Stimulated activated naive CD4-positive, alpha-beta T cell (primary cell): Measurements from ENCODE around the gene CYB5R3.

Experiments
- DNase-seq, 6 experiments: peaks; one replicate each; lab custom pipeline; 2025; lab: John Stamatoyannopoulos, UW

Gene CYB5R3

GRCh38 chr22:42645938-42646568, 3.1 kb downstream of the CYB5R3 start:
- no peak for DNase-seq

GRCh38 chr22:42645341-42645937, 3.8 kb downstream of the CYB5R3 start:
- DNase-seq = no peak

- no peak for DNase-seq
These were observed 4.5 kb downstream of the CYB5R3 start for GRCh38 chr22:42644422-42645340.

GRCh38 chr22:42643634-42644421, 5.4 kb downstream of the CYB5R3 start:
- no peak for DNase-seq

- no peak for DNase-seq
These were observed 6.2 kb downstream of the CYB5R3 start for GRCh38 chr22:42642806-42643633.

DNA sequence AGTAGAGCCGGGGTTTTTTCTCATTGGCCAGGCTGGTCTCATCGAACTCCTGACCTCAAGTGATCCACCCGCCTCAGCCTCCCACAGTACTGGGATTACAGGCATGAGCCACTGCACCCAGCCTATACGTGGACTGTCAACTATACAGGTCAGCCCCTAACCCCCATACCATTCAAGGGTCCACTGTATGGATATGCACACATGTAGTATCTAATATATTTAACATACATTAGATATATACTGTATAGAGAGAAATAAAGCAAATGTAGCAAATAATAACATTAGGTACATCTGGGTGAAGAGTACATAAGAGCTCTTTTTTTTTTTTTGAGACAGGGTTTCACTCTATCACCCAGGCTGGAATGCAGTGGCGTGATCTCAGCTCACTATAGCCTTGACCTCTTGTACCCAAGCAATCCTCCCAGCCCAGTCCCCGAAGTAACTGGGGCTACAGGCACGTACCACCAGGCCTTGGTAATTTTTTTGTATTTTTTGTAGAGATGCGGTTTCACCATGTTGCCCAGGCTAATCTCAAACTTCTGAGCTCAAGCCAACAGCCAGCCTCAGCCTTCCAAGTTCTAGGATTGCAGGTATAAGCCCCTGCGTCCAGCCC, 7.3 kb downstream of the CYB5R3 start:
- no peak for DNase-seq

DNA sequence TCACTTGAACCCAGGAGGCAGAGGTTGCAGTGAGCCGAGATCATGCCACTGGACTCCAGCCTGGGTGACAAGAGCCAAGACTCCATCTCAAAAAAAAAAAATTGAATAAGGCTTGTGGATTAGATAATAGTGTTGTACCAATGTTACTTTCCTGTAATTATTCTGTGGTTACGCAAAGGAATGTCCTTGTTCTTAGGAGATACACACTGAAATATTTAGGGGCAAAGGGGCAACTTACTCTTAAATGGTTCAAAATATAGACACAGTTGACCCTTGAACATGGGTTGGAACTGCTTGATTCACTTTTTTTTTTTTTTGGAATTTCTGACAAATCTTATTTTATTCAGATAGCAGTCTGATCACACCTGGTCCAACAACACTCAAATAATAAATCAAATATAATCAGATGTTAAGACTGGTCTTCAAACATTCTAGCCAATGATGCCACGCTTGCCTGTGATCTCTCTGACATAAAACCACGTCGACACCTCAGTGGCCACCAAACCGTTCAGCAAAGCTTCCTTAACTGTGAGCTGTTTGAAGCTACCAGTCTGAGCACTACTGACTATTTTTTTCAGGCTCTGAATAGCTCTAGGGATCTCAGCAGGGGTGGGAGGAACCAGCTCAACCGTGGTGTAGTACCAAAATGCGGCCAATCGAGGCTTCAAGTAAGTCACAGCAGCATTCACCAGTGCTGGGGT, 9.5 kb downstream of the CYB5R3 start:
- no peak for DNase-seq

DNA sequence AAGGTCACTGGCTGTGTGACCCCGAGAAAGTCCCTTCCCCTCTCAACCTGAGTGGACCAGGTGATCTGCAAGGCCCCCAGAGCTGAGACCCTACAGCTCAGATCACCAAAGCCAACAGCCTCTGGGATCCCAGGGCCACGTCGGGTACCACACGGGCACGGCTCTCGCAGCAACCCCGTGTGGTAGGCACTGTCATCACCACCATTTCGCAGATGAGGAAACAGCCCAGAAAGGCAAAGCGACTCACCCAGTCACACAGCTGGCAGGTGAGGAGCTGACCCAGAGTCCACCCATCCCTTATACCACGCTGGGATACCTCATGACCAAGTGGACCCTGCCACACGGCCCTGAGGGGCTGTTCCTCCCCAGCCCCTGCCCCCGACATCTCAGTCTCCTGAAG, 11.6 kb downstream of the CYB5R3 start:
- DNase-seq = no peak

DNA sequence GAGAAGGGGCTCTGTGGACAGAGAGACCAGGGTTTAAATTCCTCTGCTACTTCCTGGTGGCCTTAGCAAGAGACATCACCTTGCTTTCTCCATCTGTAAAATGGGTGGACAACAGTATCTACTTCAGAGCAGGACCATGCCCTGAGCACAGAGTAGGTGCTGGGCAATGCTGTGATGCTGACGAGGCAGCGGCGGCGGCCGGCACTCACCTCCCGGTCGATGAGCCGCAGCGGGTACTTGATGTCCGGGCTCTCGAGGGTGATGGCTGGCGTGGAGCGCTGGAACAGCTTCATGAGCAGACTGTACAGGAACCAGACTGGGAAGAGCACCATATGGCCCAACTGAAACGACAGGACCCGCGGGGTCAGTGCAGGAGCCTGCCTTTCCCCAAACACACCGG, 12.7 kb downstream of the CYB5R3 start:
- no peak for DNase-seq

DNA sequence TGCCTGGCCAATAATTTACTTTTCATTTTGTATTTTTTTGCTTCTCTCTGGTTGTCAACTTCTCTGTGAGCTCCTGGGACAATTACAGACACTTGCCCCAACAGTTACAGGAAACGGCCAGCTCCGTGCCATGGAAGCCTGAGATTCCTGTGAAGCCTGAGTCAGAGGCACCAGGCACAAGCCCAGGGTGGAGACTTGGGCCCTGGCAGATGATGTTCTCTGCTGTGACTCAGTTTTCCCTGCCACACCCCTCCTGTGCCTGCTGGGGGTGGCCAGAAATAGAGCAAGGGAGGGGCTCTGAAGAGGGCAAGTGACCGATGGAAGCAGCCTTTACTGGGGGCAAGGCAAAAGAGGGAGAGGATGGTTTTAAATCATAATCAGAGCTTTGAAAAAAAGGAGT, 13.7 kb downstream of the CYB5R3 start:
- no peak for DNase-seq

DNA sequence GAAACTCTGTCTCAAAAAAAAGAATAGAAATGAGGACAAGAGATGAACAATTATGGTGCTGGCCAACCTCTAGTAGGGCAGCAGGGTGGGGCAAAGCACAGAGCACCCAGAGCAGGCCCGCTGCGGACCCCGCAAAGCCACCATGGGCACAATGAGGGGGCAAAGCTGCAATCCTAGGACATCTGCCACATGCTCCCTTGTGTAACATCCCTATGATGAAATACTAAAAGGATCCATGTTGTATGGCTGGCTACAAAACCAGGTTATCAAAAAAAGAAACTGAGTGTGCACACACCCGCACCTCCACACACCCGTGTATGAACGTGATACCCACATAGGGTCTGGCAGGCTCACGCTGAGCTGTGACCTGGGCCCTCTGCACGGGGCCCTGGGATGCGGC, 16.2 kb downstream of the CYB5R3 start:
- DNase-seq = no peak

DNA sequence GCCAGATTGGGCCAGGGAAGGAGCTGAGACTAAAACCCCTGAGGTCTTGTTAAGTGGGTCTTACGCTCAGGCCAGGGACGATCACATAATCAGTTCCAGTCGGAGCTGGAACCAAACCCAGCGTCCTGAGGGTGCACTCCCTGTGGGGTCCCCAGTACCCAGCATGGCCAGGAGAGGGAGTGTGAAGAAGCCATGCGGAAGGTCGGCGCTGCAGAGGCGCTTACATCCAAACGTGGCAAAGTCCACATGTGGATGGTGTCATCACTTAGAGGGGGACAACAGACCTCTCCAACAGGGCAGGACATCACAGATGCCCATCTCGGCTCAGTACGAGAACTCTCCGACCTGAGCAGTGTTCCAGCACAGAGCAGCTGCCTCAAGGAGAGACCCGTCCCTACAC, 17.1 kb downstream of the CYB5R3 start:
- DNase-seq = no peak

- no peak for DNase-seq
These were observed 18.1 kb downstream of the CYB5R3 start for GRCh38 chr22:42630901-42631602.

DNA sequence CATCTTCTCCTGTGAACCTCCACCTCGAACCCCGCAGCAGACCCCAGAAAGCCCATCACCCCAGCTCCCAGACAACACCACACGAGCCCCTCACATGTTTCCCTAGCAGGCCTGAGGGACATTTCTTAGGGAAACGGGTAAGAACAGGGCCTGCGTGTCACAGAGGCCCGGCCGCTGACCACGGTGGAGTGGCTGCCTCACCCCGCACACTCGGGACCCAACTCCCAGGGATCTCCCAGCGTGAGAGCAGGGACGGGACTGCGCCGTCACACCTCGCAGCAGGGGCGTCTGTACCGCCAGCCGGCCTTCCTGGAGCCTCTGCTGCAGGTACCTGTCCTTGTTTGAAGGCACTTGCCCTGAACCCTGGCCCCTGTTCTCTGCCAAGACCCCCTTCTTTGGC, 19.0 kb downstream of the CYB5R3 start:
- DNase-seq = no peak

DNA sequence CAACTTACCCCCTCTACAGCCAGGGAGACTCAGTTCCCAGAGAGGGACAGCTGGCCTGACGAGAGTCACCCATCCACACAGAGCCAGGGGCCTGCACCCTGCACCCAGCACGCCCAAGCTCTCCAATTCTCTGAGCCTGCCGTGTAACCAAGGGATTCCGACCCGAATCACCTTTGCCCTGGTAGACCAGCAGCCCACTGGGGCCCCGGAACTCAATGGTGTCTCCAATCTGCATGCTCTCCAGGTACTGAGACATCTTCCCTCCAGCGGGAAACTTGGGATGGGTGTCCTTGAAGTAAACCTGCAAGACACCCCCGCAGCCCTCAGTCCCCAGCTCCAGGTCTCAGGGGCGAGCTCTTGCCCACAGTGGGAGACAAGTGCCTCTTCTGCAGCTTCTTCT, 21.2 kb downstream of the CYB5R3 start:
- no peak for DNase-seq

DNA sequence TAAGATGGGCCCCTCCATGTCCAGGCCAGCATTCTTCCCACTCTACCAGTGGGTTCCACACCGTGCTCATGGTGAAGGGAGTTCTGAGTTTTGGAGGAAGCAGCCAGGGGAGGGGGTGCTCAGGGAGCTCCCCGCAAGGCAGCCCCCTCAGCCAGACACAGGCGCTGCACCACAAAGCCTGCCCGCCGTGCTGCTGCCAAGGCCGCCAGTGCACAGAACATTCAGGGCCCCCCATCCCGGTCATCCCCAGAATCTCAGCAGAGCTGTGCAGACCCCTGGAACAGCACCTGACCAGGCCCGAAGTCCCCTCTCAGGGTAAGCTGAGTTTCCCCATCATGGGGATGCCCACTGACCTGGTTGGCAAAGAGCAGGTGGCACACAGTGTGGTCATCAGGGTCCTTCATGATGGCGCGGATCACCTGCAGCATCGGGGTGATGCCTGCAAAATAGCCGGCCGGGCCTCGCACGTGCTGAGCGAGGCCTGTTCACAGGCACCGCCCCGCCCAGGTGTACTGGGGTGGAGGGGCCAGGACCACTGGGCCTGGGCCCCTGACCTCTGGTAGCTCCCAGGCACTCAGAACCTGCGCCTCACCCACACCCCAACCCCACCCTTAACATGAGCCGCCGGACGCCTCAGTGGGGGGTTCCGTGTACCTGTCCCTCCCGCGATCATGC, 22.1 kb downstream of the CYB5R3 start:
- no peak for DNase-seq

- DNase-seq = no peak
These were observed 22.8 kb downstream of the CYB5R3 start for GRCh38 chr22:42626431-42626830.

DNA sequence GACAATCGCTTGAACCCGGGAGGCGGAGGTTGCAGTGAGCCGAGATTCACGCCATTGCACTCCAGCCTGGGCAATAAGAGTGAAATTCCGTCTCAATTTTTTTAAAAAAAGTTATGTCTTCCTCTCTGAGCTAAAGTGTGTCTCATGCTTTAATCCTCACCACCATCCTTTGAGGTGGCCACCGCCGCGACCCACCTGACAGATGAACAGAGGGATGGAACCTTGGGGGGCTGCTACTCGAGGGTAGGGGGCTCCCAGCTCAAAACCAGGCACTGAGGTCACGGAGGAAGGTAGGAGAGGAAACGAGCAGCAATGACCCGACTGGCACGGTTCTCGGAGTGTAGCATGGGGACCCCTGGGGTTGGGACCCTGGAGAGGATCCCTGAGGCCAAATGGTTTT, 23.8 kb downstream of the CYB5R3 start:
- no peak for DNase-seq

- DNase-seq = no peak
These were observed 24.6 kb downstream of the CYB5R3 start for GRCh38 chr22:42624551-42625106.
